OCI-LY3 (cell line): ENCODE data around the gene NDUFA12.

ENCODE experiments used
- EZH2phosphoT487 ChIP-seq: fragments of 200-600 bp; shearing (Covaris generic); IDR thresholded peaks from 2 replicates; pipeline ENCODE4 v1.6.1; 2018; ENCODE audit warnings: antibody characterized with exemption, mixed run types, low read depth
- TF ChIP-seq, protein P1 (sequence below): fragments of 200-600, 300-600 bp; sonication (generic); IDR thresholded peaks from 2 replicates; pipeline ENCODE4 v1.5.1; 2014; ENCODE audit warnings: antibody characterized with exemption, low read length, low read depth

DNA sequence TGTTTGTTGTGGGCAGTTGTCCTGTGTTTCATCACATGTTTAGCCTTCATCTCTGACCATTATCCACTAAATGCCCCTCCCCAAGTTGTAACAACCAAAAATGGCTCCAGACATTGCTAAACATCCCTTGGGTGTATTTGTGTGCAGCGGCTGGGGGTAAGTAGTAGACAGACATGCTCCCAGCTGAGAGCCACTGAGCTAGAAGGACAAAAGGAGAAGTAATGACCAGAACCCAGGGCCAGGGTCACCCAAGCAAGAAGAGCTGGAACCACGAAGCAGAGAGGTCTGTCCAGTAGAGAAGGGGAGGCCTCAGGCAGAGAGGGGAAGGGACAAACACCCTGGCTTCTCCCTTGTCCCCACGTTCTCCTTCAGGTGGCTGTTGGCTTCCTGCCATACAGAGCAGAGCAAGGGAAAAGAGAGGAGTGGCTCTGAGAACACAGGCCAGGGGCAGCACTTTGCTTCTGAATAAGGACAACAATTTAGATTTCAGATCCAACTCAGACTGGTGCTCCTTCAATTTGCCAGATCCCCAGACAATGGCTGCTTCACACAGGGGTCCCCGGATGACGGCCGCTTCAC, 55.2 kb downstream of the NDUFA12 start:
- TF ChIP-seq, protein P1, sequence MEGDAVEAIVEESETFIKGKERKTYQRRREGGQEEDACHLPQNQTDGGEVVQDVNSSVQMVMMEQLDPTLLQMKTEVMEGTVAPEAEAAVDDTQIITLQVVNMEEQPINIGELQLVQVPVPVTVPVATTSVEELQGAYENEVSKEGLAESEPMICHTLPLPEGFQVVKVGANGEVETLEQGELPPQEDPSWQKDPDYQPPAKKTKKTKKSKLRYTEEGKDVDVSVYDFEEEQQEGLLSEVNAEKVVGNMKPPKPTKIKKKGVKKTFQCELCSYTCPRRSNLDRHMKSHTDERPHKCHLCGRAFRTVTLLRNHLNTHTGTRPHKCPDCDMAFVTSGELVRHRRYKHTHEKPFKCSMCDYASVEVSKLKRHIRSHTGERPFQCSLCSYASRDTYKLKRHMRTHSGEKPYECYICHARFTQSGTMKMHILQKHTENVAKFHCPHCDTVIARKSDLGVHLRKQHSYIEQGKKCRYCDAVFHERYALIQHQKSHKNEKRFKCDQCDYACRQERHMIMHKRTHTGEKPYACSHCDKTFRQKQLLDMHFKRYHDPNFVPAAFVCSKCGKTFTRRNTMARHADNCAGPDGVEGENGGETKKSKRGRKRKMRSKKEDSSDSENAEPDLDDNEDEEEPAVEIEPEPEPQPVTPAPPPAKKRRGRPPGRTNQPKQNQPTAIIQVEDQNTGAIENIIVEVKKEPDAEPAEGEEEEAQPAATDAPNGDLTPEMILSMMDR, result no peak
- no peak for TF ChIP-seq EZH2phosphoT487
